GM18505 (cell line): ENCODE results near the gene TSPAN11.

Source experiments
- ATAC-seq: cut with Tn5 transposase; IDR thresholded peaks from one replicate; pipeline ENCODE4 v1.9.1; 2021; ENCODE audit not compliant: unreplicated experiment
- POLR2A ChIP-seq: IDR thresholded peaks from 4 replicates; pipeline ENCODE4 v1.6.1; 2011; ENCODE audit warnings: borderline replicate concordance; ENCODE audit not compliant: insufficient read depth, insufficient read length; ENCODE audit errors: extremely low read depth

The TSPAN11 gene

DNA sequence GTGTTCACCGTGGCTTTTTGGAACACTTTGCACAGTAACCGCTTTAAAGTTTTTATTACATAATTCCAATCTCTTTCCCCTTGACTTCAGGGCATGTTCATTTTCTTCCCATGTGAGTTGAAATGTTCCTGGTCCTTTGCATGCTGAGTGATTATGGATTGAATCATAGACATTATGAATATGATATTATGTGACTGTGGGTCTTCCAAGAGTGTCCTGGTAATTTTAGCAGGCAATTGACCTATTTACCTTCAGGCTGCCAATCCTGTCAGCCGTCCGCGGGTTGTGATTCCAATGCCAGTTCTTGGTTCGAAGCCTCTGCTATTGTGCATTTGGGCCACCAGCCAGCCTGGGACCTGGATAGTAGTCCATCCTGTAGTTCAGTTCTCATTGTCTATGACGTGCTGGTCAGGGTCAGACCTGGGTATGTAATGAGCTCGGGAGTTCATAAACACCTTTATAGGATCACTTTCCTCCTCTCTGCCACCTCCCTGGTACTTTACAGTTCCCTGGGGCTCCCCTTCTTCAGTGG is 114.6 kb downstream of the TSPAN11 start:
- no peak for TF ChIP-seq POLR2A
- ATAC-seq = no peak
